A172 (cell line): ENCODE results near the gene CCDC74A. TPM values are rescaled to one million over a fixed set of nuclear protein-coding genes. Genes with fewer than 3 reads are reported as not detected.
"Not testable (repeated sequence)": the region's sequence is repeated elsewhere in the genome, so short reads cannot be mapped to it uniquely, and the experiment has no call there.

Experiments used
- DNase-seq: peaks from one replicate; pipeline ENCODE4 v3.0.0-alpha.2; 2015; ENCODE audit warnings: low spot score
- total RNA-seq: library from RNA; depleted of rRNA; stranded (reverse); fragments of >200 nt; shearing (Covaris generic); gene quantifications from 2 replicates; pipeline ENCODE4 v1.2.3, GENCODE V29; 2014; rRNA removed

Gene CCDC74A
- 92.8 and 117 TPM in 2 replicates for total RNA-seq

DNA sequence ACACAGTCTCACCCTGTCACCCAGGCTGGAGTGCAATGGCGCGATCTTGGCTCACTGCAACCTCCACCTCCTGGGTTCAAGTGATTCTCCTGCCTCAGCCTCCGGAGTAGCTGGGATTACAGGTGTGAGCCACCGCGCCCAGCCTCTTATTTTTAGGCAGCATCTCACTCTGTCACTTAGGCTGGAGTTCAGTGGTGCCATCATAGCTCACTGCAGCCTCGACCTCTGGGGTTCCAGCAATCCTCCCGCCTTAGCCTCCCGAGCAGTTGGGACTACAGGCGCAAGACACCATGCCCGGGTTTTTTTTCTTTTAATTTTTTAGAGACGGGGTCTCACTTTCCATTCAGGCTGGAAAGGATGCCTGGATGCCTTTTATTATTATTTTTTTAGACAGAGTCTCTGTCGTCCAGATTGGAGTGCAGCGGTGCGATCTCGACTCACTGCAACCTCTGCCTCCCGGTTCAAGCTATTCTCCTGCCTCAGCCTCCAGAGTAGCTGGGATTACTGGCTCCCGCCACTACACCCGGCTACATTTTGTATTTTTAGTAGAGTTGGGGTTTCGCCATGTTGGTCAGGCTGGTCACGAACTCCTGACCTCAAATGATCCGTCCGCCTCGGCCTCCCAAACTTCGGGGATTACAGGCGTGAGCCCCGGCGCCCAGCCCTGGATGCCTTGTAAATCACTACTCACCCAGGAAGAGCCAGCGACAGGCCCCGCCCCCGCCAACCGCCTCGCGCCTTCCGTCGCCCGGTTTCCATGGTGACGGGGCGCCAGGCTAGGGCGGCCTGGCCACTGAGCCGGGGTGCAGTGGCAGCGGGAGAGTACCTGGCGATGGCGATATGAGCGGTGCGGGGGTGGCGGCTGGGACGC is at the start of gene CCDC74A:
CCDC74A (plus strand) TSS at position 758 of the 871 bp plus-strand sequence; CDS start at position 841, 83 bp downstream.
- DNase-seq = peak; percentile 74

DNA sequence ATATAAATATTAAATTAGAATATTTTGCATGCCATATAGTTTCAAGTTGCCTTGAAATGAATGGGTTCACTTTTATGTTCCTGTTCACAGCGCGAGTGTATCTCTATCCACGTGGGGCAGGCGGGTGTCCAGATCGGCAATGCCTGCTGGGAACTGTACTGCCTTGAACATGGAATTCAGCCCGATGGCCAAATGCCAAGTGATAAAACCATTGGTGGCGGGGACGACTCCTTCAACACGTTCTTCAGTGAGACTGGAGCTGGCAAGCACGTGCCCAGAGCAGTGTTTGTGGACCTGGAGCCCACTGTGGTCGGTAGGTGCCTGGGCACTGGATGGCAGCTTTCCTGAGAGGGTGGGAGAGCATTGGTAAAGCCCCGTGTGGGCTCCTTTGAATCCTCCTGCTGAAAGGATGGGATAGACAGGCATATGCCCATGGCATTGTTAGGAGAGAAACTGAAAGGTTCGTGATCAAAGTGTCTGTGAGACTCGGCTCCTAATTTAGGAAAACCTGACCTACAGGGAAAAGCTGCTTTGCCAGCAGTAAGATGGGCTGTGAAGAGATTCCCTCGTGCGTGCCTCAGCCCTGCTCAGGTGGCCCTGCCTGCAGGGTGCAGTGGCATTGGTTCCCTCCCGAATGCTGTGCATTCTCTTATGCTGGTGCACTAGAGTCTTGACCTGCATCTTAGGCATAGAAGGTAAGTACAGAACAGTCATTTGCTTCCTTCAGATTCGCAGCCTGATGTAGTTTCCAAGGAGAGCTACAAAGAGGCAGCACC is 49.4 kb upstream of the CCDC74A start:
- DNase-seq = not testable (repeated sequence)

DNA sequence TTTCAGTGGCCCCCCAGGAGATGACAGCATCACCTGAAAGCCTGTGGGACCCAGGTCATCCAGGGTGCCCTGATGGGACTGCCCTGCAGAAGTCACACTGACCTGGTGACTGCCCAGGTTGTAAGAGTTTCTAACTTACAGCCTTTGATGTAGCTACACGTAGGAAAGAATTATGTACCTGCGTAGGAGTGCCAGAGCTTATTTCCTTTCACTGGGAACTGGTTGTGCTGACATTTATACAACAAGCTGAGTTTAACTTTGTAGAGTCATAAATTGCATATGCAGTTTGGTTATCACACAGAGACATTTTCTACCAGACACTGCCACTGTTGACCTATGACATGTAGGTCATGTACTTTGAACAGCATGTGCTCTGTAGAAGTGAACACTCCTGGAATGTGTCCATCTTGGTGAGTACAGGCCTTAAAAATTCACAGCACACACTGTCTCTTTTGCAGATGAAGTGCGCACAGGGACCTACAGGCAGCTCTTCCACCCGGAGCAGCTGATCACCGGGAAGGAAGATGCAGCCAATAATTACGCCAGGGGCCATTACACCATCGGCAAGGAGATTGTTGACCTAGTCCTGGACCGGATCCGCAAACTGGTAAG is 48.7 kb upstream of the CCDC74A start:
- not testable (repeated sequence) for DNase-seq

DNA sequence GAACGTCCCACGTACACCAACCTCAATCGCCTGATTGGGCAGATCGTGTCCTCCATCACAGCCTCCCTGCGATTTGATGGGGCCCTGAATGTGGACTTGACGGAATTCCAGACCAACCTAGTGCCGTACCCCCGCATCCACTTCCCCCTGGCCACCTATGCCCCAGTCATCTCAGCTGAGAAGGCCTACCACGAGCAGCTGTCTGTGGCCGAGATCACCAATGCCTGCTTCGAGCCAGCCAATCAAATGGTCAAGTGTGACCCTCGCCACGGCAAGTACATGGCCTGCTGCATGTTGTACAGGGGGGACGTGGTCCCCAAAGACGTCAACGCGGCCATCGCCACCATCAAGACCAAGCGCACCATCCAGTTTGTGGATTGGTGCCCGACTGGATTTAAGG is 47.3 kb upstream of the CCDC74A start:
- DNase-seq = not testable (repeated sequence)

DNA sequence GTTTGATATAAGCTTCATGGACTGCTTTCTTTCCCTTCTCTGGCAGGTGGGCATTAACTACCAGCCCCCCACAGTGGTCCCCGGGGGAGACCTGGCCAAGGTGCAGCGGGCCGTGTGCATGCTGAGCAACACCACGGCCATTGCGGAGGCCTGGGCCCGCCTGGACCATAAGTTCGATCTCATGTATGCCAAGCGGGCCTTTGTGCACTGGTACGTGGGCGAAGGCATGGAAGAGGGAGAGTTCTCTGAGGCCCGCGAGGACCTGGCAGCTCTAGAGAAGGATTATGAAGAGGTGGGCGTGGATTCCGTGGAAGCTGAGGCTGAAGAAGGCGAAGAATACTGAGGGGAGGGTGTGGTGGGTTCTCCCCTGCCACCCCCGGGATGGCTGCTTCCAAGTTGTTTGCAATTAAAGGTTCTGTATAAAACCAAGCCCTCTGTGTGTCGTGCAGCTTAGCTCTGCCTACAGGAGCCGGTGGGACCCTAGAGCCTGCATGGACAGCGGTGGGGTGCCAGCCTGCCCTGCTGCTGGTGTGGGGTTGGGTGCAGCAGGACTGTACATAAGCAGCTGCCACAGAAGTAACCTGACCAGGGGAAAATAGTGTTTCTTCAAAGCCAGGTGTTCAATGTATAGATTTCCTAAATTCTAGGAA is 45.1 kb upstream of the CCDC74A start:
- not testable (repeated sequence) for DNase-seq

DNA sequence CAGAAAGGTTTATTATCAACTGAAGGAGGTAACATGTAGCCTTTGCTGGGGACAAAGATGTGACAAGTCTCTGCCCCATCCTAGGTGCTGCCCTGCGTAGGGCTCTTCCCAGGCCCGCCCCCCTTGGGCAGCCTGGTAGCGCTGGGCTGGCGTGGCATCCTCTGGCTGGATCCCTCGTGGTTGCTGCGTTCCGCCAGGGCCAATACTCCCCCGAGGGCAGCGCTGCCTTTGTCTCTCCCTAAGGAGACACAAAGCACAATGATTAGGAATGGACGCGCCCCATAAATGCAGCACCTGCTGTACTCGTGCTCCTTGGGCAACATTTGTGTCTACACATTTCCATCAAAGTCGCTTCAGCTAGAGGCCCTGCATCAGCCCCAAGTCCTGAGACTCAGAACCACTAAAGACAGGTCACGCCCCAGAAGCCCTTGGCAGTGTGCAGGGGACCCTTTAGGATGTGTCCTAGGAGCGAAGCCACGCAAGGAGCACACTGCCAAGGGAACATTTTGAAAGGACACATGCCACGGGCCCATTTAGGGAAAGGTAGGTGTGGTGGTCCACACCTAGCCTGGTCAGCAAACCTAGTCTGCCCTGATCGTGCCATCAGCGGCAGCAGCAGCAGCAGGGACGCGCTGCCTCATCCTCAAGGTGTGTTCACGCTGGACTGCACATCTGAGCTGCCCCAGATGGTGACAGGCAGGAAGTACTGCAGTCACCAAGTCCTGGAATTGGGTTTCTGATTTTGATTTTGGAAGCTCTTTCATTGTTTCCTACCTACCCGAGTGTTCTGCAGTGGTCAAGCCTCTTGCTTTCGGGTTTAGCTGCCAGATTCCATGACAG is 43.5 kb upstream of the CCDC74A start:
- not testable (repeated sequence) for DNase-seq

DNA sequence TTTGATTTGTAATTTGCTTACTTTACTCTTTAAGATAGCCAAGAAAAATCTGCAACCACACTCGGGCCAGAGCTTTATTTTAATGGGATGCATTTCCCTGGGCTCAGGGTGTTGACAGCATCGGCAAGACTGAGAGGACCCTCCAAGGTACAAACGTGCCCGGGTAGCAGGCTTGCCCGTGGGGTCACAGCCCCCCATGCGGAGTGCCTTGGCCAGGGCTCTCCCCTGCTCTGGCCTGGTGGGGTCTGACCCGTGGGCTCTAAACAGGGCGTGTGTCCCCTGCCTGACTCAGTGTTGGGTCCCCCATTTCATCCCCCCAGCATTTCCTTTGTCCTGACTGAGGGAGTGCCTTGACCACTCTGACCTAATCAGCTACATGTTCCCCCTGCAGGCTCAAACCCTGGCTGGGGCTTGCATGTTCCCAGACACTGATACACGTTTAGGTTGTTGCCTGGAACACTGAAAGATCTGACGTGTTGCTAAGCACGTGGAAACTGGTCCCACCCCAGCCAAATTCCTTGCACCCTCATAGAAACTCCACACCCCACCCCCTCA is 42.7 kb upstream of the CCDC74A start:
- not testable (repeated sequence) for DNase-seq

DNA sequence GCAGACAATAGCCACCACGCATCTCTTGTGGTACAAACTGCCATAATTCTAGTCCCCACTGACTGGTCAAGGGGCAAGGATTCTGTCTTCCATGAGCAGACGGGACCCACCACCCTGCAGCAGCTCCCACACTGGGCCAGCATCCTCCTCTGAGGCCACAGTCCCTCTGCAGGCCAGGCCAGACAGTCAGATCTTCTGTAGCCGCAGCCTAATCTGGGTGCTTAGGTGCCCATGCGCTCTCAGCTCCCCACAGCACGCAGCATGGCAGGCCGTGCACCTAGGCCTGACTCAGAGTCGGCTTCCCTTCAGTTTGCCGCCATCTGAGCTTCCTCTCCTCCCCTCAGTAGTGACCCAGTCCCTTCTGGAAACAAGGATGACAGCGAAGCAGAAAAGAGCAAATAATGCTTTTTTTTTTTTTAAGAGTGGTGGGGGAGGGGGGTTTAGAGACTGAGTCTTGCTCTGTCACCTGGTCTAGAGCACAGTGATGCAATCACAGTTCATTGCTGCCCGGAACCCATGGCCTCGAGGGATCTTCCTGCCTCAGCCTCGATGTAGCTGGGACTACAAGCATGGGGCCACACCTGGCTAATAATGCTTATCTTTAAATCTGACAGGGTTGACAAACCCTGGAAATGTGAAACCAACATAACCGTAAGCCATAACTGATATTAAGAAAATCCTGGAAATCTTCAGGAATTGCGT is 41.3 kb upstream of the CCDC74A start:
- DNase-seq = not testable (repeated sequence)

DNA sequence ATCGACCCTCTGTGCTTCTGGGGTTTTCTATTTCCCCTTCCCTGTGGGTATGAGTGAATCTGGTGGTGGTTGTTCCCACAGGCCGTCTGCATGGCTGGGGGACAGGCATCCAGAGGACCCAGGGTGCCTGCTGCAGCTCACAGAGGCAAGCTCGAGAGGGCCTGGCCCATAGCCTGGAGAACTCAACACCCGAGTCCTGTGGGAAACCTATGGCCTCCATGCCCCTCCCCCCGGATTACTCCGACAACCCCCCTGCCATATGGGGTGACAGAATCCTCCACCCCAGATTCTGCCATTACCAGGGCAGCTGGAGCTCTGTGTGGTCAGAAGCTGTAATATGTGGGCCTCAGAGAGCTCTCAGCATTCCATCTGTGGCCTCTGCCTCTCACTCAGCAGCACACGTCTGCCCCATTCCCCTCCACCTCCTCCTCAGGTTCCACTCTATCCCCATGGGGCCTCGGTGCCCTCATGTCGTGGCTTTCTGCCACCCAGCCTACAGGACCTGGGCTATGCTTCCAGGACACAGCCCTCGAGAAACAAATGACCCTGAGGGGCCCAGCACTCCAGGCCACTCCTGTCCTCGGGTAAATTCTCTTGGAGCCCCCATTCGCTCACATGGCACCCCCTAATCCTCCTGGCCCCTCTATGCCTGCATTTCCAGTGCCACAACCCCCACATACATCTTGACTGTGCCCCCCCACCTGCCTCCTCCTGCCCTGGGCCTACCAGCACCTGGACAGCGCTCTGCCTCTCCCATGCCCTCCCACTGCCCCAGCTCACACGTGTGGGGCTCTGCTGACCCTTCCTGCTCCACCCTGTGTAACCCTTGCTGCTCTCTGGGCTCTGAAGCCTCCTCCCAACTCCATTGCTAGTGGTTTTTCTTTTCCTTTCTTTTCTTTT is 39.1 kb upstream of the CCDC74A start:
- DNase-seq = no peak

DNA sequence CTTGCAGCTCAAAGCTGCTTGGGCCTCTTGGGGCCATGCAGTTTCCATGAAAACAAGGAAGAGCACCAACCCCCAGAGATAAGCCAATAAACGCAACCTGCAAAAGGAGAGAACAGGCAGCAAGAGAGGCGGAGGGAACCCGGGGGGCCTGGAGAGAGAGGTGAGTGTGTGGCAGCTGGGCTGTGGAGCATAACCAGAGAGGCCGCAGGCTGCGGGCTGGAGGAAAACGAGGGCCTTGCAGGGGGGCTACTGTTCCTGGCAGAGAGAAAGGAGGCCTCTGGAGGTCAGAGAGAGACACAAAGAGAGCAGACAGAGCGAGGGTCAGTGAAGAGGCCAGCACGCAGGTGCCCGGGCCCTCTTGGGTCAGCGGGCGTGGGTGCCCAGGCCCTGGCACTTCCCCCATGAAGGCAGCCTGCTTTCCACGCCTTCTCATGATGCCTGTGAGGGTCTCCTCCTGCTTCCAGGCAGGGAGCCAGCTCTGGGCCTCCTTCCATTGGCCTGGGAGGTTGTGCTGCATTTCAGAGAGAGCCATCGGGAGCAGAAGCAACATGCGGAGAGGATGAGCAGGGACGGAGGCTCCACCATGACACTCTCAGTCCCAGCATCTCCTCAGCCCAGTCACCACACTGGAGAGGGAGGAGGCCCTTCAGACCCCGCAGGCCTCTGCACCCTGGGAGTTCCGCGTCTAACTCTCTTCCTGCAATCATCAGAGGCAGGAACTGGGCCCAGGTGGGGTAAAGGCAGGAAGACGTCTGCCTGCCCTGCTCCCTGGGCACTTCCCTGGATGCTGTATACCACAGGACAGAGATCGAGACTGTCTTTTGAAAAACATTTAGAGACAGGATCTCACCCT is 36.8 kb upstream of the CCDC74A start:
- DNase-seq = not testable (repeated sequence)

DNA sequence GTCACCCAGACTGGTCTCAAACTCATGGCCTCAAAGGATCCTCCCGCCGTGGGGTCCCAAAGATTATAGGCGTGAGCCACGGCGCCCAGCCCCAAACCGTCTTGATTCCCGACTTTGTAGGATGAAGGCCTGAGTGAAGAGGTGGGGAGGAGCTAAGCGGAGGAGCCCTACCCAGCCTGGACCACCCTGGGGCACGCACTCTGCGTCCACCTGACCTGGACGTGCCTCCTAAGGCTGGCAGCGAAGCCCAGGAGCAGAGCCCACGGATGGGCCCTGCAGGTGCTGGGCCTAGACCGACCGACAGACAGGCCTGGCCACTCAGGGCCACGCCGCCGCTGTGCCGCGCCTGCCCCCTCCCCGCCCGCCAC is 36.2 kb upstream of the CCDC74A start:
- not testable (repeated sequence) for DNase-seq

DNA sequence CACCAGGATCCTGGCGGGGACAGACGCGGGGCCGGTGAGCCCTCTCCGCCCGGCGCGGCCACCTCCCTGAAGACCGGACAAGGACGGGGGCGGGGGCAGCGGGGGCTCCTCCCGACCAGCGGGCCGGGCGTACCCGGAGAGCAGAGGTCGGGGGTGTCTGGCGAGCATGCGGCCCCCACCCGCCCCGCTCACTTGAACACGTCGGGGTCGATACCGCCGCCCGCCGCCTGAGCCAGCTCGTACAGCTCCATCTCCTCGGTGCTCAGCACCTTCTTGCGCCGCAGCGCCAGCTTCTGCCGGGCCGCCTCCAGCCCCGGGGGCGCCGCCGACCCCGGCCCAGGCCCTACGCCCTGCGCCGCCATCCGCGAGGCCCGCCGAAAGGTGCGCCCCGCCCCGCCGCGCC is 35.7 kb upstream of the CCDC74A start, which contains the start of gene MZT2A:
MZT2A (minus strand) TSS at position 383 of the 403 bp plus-strand sequence; CDS start at position 362, 21 bp downstream.
- not testable (repeated sequence) for DNase-seq

DNA sequence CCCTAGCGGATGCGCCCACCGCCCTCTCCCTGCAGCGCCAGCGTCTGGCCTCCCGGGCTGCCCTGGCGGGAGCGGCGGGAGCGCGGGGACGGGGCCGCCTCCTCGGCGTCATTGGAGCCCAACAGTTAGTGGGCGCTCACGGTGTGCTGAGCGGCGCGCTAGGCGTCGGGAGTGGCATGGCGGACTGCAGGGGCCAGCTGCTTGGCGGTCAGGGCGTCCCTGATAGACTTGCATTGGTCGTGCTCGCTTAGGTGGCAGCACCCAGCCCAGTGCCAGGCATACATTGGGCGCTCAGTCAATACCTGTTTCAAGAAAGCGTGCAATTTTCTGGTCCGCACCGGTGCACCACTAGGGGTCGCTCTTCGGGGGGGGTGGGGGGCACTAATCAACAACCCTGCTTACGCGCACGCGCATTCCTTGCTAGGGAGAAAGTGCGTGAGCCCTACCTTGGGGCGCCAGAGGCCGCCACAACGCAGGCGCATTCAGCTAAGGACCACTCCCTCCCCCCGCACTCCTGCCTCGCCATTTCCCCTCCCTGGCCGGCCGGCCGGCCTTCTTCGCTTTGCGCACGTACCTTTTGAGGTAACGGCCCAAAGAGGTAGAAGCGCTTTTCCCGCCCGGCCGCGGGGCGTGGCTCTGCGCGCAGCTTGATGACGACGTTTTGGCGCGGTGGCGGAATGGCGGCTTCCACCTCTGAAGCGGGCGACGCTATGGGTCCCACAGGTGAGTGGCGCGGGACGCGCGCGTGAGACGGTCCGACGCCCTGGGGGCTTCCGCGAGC is 35.1 kb upstream of the CCDC74A start:
- peak; percentile 98 for DNase-seq

DNA sequence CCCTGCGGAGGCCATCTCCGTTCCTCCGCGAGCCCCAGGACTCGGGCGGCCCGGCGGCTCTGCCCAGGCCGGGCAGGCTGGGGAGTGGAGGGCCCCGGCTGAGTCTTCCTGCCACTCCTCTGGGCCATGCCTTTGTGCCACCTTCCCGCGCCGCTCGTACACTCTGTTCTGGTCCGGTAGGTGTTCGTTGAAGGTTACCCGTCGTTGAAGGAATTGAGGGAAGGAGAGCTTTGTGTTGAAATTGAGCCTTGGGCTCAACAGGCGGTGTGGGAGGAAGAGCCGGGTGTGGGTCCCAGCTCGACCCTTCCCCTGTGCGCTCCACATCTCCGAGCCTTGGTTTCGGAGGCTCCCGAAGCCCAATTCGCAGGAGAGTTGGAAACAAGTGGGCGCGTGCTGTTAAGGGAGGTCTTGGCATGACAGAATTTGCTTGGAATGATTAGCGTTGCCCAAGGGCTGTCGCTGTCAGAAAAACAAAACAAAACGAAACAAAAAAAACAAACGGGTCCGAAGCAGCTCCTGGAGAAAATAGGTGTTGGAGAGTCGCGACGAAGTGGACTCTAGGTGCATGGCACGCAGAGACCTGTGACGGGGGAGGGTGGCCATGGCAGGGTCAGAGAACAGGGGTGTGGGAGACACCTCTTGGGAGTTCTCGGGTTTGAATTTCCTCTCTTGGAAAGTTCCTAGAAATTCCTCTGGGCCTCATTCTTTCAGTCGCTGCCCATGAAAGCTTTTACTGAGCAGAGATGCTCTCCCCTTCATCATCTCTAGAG is 34.3 kb upstream of the CCDC74A start:
- DNase-seq = no peak

DNA sequence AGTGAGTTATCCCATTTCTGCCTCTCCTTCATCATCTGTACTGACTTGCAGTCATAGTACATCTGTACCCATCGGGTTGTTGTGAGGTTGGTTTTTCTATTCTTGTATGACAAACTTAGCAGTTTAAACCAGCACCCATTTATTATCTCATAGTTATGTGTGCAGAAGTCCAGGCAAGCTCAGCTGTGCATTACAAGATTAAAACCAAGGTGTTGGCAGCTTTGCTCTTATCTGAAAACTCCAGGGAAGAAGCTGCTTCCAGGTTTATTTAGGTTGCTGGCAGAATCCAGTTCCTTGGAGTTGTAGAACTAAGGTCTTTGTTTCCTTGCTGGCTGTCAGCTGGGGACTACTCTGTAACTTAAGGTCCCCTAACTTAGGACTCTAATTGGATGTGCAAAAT is 32.2 kb upstream of the CCDC74A start:
- not testable (repeated sequence) for DNase-seq
